Thyroid gland (tissue), 4 donors: ENCODE data around the gene MARCHF11. TPM values are rescaled to one million over a fixed set of nuclear protein-coding genes. Genes with fewer than 3 reads are reported as not detected.

Source experiments
- DNase-seq, 2 donors: peaks; one replicate each; pipeline ENCODE4 v3.0.0-alpha.2; 2019
- H3K27ac ChIP-seq, 3 donors: fragments of 200-600 bp; sonication (generic); 1 replicate in 2 of 3; 2 replicates in 1 of 3; pipeline ENCODE4 v1.5.1; 2016 to 2019; ENCODE audit warnings: mild to moderate bottlenecking in 1 of 3, moderate library complexity in 1 of 3
- H3K27me3 ChIP-seq: fragments of 200-600 bp; sonication (generic); one replicate; pipeline ENCODE4 v1.5.1; 2019
- H3K36me3 ChIP-seq, 2 donors: fragments of 200-600 bp; sonication (generic); one replicate each; pipeline ENCODE4 v1.5.1; 2016 to 2019
- H3K4me1 ChIP-seq, 2 donors: fragments of 200-600 bp; sonication (generic); one replicate each; pipeline ENCODE4 v1.5.1; 2017 to 2019
- H3K4me3 ChIP-seq, 3 donors: fragments of 200-600 bp; sonication (generic); replicated peaks in 1 of 3; 1 replicate in 2 of 3; 2 replicates in 1 of 3; pipeline ENCODE4 v1.5.1; 2016; ENCODE audit warnings: mild to moderate bottlenecking in 1 of 3
- H3K9me3 ChIP-seq: fragments of 200-600 bp; sonication (generic); one replicate; pipeline ENCODE4 v1.5.1; 2017
- POLR2A ChIP-seq, 2 donors: fragments of 450-650 bp; IDR thresholded peaks; one replicate each; pipeline ENCODE4 v1.6.1; 2017; ENCODE audit warnings: antibody characterized with exemption in 2 of 2, mild to moderate bottlenecking in 2 of 2, moderate library complexity in 1 of 2
- WGBS, 2 donors: methylation state at CpG; one replicate each; pipeline ENCODE4 v1.1.5; 2017; 5-methylcytosine and 5-hydroxymethylcytosine counted together
- intact Hi-C: fragments of 100-400 bp; cut with DNase I; formaldehyde crosslinking; loops from one replicate; pipeline ENCODE4 v1.15.1; 2023
- total RNA-seq, 4 donors: library from RNA; depleted of rRNA; stranded (reverse); fragments of >200 nt; gene quantifications; one replicate each; pipeline ENCODE4 v1.2.3, GENCODE V29; 2016
- TF ChIP-seq, protein P1 (sequence below), 6 experiments: fragments of 200-600 bp in 3 of 6; fragments of 450-650 bp in 3 of 6; sonication (generic) in 3 of 6; IDR thresholded peaks; one replicate each; pipeline ENCODE4 v1.5.1; 2016 to 2019; ENCODE audit warnings: antibody characterized with exemption in 6 of 6, mild to moderate bottlenecking in 2 of 6, inconsistent platforms in 1 of 6, moderate library complexity in 1 of 6

Gene MARCHF11, protein sequence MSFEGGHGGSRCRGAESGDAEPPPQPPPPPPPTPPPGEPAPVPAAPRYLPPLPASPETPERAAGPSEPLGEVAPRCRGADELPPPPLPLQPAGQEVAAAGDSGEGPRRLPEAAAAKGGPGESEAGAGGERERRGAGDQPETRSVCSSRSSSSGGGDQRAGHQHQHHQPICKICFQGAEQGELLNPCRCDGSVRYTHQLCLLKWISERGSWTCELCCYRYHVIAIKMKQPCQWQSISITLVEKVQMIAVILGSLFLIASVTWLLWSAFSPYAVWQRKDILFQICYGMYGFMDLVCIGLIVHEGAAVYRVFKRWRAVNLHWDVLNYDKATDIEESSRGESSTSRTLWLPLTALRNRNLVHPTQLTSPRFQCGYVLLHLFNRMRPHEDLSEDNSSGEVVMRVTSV
- total RNA-seq, result under 1 TPM in 1 of 4 donors, not detected in 3; 0.27 TPM

DNA sequence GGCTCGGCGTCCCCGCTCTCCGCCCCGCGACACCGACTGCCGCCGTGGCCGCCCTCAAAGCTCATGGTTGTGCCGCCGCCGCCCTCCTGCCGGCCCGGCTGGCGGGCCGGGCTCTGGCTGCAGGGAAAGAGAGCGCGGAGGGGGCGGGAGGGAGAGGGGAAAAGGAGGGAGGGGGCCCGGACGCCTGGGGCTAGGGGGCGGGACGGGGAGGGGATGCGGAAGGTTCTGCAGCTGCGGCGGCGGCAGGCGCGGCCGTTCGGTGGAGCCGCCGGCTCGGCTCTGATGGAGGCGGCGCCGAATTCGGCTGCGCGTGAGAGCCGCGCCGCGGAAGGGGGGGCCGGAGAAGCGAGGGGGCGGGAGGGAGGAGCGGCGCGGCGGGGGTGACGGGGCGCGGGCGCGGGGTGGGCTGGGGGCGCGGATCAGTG is at the start of gene MARCHF11:
Gene MARCHF11 (minus strand): TSS at position 281 of the 425 bp plus-strand sequence. CDS start 216 bp downstream, at position 65.
- TF ChIP-seq, protein P1, sequence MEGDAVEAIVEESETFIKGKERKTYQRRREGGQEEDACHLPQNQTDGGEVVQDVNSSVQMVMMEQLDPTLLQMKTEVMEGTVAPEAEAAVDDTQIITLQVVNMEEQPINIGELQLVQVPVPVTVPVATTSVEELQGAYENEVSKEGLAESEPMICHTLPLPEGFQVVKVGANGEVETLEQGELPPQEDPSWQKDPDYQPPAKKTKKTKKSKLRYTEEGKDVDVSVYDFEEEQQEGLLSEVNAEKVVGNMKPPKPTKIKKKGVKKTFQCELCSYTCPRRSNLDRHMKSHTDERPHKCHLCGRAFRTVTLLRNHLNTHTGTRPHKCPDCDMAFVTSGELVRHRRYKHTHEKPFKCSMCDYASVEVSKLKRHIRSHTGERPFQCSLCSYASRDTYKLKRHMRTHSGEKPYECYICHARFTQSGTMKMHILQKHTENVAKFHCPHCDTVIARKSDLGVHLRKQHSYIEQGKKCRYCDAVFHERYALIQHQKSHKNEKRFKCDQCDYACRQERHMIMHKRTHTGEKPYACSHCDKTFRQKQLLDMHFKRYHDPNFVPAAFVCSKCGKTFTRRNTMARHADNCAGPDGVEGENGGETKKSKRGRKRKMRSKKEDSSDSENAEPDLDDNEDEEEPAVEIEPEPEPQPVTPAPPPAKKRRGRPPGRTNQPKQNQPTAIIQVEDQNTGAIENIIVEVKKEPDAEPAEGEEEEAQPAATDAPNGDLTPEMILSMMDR (IDR thresholded peaks at IDR 0.05), result no peak
- TF ChIP-seq POLR2A (IDR thresholded peaks at IDR 0.05), result no peak
- Histone ChIP-seq H3K27ac (no peak within 1 kb of the TSS), H3K4me3 (no peak within 1 kb of the TSS), H3K27me3 (peaks cover 5% of the 10 kb centered on the region), H3K9me3 (no peaks in the 10 kb centered on the region), H3K36me3 (no peaks in the 10 kb centered on the region), H3K4me1 (no peaks in the 10 kb centered on the region)
- intact Hi-C loops, result no loop called here
- DNase-seq, result no peak
- no CpG with 5 or more reads among the region's 59 CpGs for WGBS, 2 donors

DNA sequence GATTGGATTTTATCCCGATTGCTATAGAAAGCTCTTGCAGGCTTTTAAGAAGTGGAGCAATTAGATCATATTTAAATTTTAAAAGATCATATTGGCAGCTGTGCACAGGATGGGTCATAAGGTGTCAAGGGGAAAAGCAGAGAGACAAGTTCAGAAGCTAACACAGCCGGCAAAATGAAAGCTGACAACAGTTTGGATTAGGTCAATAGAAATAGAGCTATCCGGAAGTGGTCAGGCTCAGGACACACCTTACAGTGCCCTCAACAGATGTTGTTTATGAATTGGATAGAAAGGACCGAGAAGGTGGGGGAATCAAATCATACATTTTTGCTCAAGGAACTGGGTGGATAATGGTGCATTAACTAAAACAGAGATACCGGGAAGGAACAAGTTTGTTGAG is 46.3 kb upstream of the MARCHF11 start:
- Histone ChIP-seq H3K36me3 (no peaks in the 10 kb centered on the region), H3K9me3 (no peaks in the 10 kb centered on the region), H3K4me3 (no peak overlapping the region), H3K27ac (no peak overlapping the region), H3K27me3 (no peaks in the 10 kb centered on the region), H3K4me1 (no peaks in the 10 kb centered on the region)
- TF ChIP-seq, protein P1 (IDR thresholded peaks at IDR 0.05), result no peak
- TF ChIP-seq POLR2A (IDR thresholded peaks at IDR 0.05), result no peak
- no peak for DNase-seq
- WGBS, 2 donors, result 86 to 87% methylated on average over 5 of the region's 5 CpGs
- intact Hi-C loops, result no loop called here

DNA sequence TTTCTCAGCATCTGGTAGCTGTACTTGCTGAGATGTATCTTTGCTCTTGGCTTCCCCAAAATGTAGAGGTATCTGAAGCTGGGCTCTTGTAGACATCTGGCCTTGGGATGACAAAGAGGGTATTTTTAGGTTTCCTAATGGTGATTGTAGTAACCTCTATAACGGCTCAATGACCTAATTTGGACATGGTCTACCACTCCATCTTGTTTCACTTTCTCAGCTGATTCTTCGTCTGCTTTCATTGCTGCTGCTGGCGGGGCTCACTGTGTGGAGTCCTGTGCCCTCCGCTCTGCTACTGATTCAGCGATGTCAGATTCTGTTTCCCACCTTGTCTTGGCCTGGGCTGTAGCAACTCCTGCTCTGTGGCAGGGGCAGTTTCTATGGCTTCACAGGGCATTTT is 12.7 kb upstream of the MARCHF11 start:
- 69 to 74% methylated on average over 5 of the region's 5 CpGs for WGBS, 2 donors
- Histone ChIP-seq H3K4me3 (no peak overlapping the region), H3K4me1 (no peaks in the 10 kb centered on the region), H3K36me3 (no peaks in the 10 kb centered on the region), H3K9me3 (no peaks in the 10 kb centered on the region), H3K27me3 (no peaks in the 10 kb centered on the region), H3K27ac (no peak overlapping the region)
- intact Hi-C loops, result no loop called here
- TF ChIP-seq POLR2A (IDR thresholded peaks at IDR 0.05), result no peak
- TF ChIP-seq, protein P1 (IDR thresholded peaks at IDR 0.05), result no peak
- DNase-seq, result no peak

DNA sequence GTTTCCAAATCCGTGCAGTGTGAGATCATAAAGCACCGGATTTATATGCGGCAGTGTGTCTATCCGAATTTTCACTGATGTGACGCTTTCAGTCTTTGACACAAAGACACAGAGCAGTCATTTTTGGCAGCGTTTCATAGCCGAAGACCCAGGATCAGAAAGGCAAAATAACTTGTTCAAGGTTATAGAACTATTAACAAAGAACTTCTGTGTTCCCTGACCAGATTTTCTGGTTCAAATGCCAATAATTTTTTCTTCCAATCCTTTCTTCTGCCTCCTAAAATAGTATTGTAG is 1.1 kb upstream of the MARCHF11 start:
- intact Hi-C loops, result no loop called here
- peaks cover 5% of the 10 kb centered on the region for H3K27me3 ChIP-seq
- WGBS, 2 donors, result 30 to 34% methylated on average over 7 of the region's 7 CpGs

More for the DNA sequence above, 1.1 kb upstream of the MARCHF11 start:
- Histone ChIP-seq H3K4me3 (no peak overlapping the region), H3K4me1 (no peaks in the 10 kb centered on the region), H3K27ac (no peak overlapping the region), H3K9me3 (no peaks in the 10 kb centered on the region), H3K36me3 (no peaks in the 10 kb centered on the region)
- TF ChIP-seq, protein P1 (IDR thresholded peaks at IDR 0.05), result no peak
- no peak for TF ChIP-seq POLR2A (IDR thresholded peaks at IDR 0.05)
- no peak for DNase-seq
